KMS-11 (cell line): Measurements from ENCODE around the gene ADCY5.

Experiments used
- H2AFZ ChIP-seq: fragments of 200-600 bp; sonication (generic); 2 replicates; pipeline ENCODE4 v1.6.1; 2016; ENCODE audit warnings: antibody characterized with exemption, mixed run types, low read depth
- H3K27ac ChIP-seq: fragments of 200-600 bp; sonication (generic); 2 replicates; pipeline ENCODE4 v1.6.1; 2016; ENCODE audit warnings: mild to moderate bottlenecking, mixed run types
- H3K27me3 ChIP-seq: fragments of 200-600 bp; sonication (generic); 2 replicates; pipeline ENCODE4 v1.6.1; 2017; ENCODE audit warnings: mild to moderate bottlenecking, low read depth, mixed run types, moderate library complexity; ENCODE audit not compliant: insufficient read depth
- H3K36me3 ChIP-seq: fragments of 200-600 bp; sonication (generic); 2 replicates; pipeline ENCODE4 v1.6.1; 2017; ENCODE audit warnings: mild to moderate bottlenecking, mixed run types; ENCODE audit not compliant: insufficient read depth
- H3K4me1 ChIP-seq: fragments of 200-600 bp; sonication (generic); 2 replicates; pipeline ENCODE4 v1.6.1; 2016; ENCODE audit warnings: mild to moderate bottlenecking, low read depth, mixed run types; ENCODE audit not compliant: poor library complexity, severe bottlenecking
- H3K4me2 ChIP-seq: fragments of 200-600 bp; sonication (generic); 2 replicates; pipeline ENCODE4 v1.7.0; 2016; ENCODE audit warnings: mild to moderate bottlenecking, mixed run types
- H3K4me3 ChIP-seq: fragments of 200-600 bp; sonication (generic); IDR thresholded peaks from 2 replicates; pipeline ENCODE4 v1.6.1; 2017; ENCODE audit warnings: low read depth, low read length, mixed read lengths; ENCODE audit not compliant: insufficient read depth
- H3K79me2 ChIP-seq: fragments of 200-600 bp; sonication (generic); 2 replicates; pipeline ENCODE4 v1.6.1; 2016; ENCODE audit warnings: low read depth, mixed run types; ENCODE audit not compliant: insufficient read depth
- H3K9ac ChIP-seq: fragments of 200-600 bp; sonication (generic); 2 replicates; pipeline ENCODE4 v1.6.1; 2016; ENCODE audit warnings: mild to moderate bottlenecking, mixed run types
- H4K20me1 ChIP-seq: fragments of 200-600 bp; sonication (generic); 2 replicates; pipeline ENCODE4 v1.6.1; 2016; ENCODE audit warnings: mild to moderate bottlenecking, mixed run types; ENCODE audit not compliant: insufficient read depth
- TF ChIP-seq, protein P1 (sequence below): fragments of 200-600 bp; sonication (generic); conservative IDR thresholded peaks from 2 replicates; pipeline ENCODE4 v1.6.1; 2017; ENCODE audit warnings: low read depth, mild to moderate bottlenecking, antibody characterized with exemption, low read length, moderate library complexity, mixed read lengths

Gene ADCY5

DNA sequence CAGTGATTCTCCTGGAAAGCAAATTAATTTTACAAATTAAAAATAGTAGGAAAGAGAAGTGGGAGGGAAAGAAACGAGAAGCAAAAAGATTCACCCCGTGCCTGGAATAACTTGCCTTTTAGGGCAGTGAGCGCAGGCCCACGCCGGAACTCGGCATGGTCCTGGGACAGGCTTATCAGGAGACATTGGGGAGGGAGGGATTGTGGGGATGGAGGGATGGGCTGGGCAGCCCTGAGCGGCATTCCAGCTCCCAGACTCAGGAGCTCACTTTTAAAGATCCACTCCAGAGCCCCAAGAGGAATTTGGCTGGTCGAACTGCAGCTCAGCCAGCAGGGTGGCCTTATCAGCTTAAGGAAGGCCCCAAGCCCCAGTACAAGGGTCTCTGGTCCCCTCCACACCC is 117.9 kb downstream of the ADCY5 start:
- H3K4me1 ChIP-seq, result no peaks in the 10 kb centered on the region
- no peaks in the 10 kb centered on the region for H4K20me1 ChIP-seq
- H3K4me3 ChIP-seq, result no peak overlapping the region
- TF ChIP-seq, protein P1, sequence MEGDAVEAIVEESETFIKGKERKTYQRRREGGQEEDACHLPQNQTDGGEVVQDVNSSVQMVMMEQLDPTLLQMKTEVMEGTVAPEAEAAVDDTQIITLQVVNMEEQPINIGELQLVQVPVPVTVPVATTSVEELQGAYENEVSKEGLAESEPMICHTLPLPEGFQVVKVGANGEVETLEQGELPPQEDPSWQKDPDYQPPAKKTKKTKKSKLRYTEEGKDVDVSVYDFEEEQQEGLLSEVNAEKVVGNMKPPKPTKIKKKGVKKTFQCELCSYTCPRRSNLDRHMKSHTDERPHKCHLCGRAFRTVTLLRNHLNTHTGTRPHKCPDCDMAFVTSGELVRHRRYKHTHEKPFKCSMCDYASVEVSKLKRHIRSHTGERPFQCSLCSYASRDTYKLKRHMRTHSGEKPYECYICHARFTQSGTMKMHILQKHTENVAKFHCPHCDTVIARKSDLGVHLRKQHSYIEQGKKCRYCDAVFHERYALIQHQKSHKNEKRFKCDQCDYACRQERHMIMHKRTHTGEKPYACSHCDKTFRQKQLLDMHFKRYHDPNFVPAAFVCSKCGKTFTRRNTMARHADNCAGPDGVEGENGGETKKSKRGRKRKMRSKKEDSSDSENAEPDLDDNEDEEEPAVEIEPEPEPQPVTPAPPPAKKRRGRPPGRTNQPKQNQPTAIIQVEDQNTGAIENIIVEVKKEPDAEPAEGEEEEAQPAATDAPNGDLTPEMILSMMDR, result no peak
- no peaks in the 10 kb centered on the region for H3K79me2 ChIP-seq
- no peak overlapping the region for H3K9ac ChIP-seq
- no peak overlapping the region for H3K4me2 ChIP-seq
- H3K27me3 ChIP-seq, result peaks cover 3% of the 10 kb centered on the region; the same call in 1 of the 2 replicates
- H2AFZ ChIP-seq, result no peak overlapping the region
- H3K36me3 ChIP-seq, result no peaks in the 10 kb centered on the region
- no peak overlapping the region for H3K27ac ChIP-seq

- Histone ChIP-seq H3K4me2 (no peak overlapping the region), H3K36me3 (no peaks in the 10 kb centered on the region), H3K9ac (no peak overlapping the region), H3K4me1 (no peaks in the 10 kb centered on the region), H3K4me3 (no peak overlapping the region), H3K27ac (no peak overlapping the region), H3K79me2 (no peaks in the 10 kb centered on the region), H4K20me1 (no peaks in the 10 kb centered on the region), H3K27me3 (peaks cover 3% of the 10 kb centered on the region; the same call in 1 of the 2 replicates), H2AFZ (no peak overlapping the region)
- TF ChIP-seq, protein P1, result no peak
Measured at GRCh38 chr3:123330441-123330991, 118.4 kb downstream of the ADCY5 start.

DNA sequence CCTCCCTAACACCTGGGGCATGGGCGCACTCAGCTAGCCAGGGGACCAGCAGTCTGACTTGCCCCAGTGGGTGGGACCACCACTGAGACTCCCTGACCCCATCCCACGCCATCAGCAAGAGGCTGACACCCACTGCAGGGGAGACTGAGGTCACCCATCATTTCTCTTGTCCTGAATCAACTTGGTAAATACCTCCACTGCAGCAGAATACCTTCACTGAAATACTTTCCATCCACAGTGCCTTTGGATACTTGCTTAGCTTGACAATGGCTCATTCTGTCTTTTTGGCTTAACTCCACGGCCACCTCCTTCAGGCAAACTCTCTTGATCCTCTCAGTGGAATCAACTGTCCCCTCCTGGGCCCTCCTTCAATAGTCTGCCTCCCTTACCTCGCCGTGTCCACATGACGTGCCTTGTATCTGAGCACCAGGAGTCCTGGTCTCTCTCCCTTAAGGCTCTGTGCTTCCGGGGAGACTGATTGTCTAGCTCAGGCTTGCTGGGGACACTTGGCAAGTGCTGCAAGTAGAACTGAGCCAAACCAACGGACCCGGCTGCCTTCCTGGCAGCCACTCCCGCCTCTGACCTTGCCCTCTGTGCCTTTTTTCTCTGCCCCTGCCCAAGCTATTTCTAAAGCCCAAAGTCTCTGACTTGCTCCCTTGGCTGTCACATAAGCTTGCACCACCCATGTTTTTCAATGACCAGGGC is 119.1 kb downstream of the ADCY5 start:
- Histone ChIP-seq H3K27ac (no peak overlapping the region), H2AFZ (no peak overlapping the region), H3K4me2 (no peak overlapping the region), H3K27me3 (peaks cover 3% of the 10 kb centered on the region; the same call in 1 of the 2 replicates), H3K9ac (no peak overlapping the region), H3K79me2 (no peaks in the 10 kb centered on the region), H3K4me1 (no peaks in the 10 kb centered on the region), H3K4me3 (no peak overlapping the region), H4K20me1 (no peaks in the 10 kb centered on the region), H3K36me3 (no peaks in the 10 kb centered on the region)
- TF ChIP-seq, protein P1, result no peak

GRCh38 chr3:123328851-123329635 is 119.8 kb downstream of the ADCY5 start:
- Histone ChIP-seq H3K4me2 (no peak overlapping the region), H3K27ac (no peak overlapping the region), H3K9ac (no peak overlapping the region), H4K20me1 (no peaks in the 10 kb centered on the region), H3K27me3 (peaks cover 3% of the 10 kb centered on the region; the same call in 1 of the 2 replicates), H3K4me1 (no peaks in the 10 kb centered on the region), H2AFZ (no peak overlapping the region; the same call in 1 of the 2 replicates), H3K4me3 (no peak overlapping the region), H3K36me3 (no peaks in the 10 kb centered on the region), H3K79me2 (no peaks in the 10 kb centered on the region)
- TF ChIP-seq, protein P1, result peak; percentile 96
